ENCODE measurements around the gene ATP2B1.

The ATP2B1 gene

DNA sequence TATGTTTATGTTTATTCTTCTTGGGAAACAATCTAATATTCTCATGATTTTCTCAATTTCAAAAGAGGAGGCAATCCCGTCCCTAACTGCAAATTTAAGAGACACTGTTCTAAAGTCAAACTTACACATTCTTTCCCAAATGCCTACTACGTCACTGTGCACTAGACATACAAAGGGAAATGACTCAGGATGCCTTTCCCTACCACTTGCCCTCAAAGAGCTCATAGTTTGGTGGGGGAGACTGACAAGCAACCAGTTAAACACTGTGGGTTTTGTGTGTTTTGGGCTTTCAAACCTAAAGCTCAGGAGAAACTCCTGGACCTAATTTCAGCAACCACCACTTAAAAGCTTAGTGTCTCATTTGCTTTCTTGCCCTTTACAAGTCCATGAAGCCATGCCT is 58.4 kb downstream of the ATP2B1 start:
- no peak overlapping the region for H3K4me3 ChIP-seq (ENCODE audit: low read length)
- no peaks in the 10 kb centered on the region for H3K9me3 ChIP-seq (ENCODE audit: control insufficient read depth, insufficient read depth, low read length)
- no peaks in the 10 kb centered on the region for H3K9me2 ChIP-seq (replicated peaks; ENCODE audit: control insufficient read depth, low read length)
- peaks cover 4% of the 10 kb centered on the region; the same call in 1 of the 2 replicates for H4K20me1 ChIP-seq (ENCODE audit: control insufficient read depth, insufficient read depth, low read depth, low read length)
- H3F3A ChIP-seq (ENCODE audit: control insufficient read depth, insufficient read depth) = no peaks in the 10 kb centered on the region
- H3K79me2 ChIP-seq (ENCODE audit: control insufficient read depth, low read length) = peaks cover 95% of the 10 kb centered on the region
- TF ChIP-seq, protein P1, sequence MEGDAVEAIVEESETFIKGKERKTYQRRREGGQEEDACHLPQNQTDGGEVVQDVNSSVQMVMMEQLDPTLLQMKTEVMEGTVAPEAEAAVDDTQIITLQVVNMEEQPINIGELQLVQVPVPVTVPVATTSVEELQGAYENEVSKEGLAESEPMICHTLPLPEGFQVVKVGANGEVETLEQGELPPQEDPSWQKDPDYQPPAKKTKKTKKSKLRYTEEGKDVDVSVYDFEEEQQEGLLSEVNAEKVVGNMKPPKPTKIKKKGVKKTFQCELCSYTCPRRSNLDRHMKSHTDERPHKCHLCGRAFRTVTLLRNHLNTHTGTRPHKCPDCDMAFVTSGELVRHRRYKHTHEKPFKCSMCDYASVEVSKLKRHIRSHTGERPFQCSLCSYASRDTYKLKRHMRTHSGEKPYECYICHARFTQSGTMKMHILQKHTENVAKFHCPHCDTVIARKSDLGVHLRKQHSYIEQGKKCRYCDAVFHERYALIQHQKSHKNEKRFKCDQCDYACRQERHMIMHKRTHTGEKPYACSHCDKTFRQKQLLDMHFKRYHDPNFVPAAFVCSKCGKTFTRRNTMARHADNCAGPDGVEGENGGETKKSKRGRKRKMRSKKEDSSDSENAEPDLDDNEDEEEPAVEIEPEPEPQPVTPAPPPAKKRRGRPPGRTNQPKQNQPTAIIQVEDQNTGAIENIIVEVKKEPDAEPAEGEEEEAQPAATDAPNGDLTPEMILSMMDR (IDR thresholded peaks at IDR 0.05; ENCODE audit: low read depth, low read length, poor library complexity, severe bottlenecking) = no peak
- TF ChIP-seq EZH2phosphoT487 (IDR thresholded peaks at IDR 0.05; ENCODE audit: borderline replicate concordance, low read length) = no peak
- H3K4me2 ChIP-seq (ENCODE audit: low read length) = no peak overlapping the region
- no peak overlapping the region for H3K27ac ChIP-seq (ENCODE audit: low read depth, low read length)
- peaks cover 77% of the 10 kb centered on the region for H3K36me3 ChIP-seq (ENCODE audit: control insufficient read depth, low read length)
- no peaks in the 10 kb centered on the region for H3K4me1 ChIP-seq (ENCODE audit: control insufficient read depth, low read length)
- H3K27me3 ChIP-seq (ENCODE audit: control insufficient read depth, low read length) = no peaks in the 10 kb centered on the region

DNA sequence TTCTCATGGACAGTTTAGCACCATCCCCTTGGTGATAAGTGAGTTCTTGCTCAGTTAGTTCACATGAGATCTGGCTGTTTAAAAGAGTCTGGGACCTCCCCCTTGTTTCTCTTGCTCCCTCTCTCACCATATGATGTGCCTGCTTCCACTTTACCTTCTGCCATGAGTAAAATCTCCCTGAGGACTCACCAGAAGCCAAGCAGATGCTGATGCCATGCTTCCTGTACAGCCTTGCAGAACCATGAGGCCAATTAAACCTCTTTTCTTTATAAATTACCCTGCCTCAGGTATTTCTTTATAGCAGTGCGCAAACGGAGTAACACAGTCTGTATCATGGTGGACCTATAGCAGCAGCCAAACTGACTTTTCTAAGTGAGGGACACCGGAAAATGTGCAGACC is 58.8 kb downstream of the ATP2B1 start:
- H3K36me3 ChIP-seq (ENCODE audit: control insufficient read depth, low read length) = peaks cover 75% of the 10 kb centered on the region
- peaks cover 95% of the 10 kb centered on the region for H3K79me2 ChIP-seq (ENCODE audit: control insufficient read depth, low read length)

DNA sequence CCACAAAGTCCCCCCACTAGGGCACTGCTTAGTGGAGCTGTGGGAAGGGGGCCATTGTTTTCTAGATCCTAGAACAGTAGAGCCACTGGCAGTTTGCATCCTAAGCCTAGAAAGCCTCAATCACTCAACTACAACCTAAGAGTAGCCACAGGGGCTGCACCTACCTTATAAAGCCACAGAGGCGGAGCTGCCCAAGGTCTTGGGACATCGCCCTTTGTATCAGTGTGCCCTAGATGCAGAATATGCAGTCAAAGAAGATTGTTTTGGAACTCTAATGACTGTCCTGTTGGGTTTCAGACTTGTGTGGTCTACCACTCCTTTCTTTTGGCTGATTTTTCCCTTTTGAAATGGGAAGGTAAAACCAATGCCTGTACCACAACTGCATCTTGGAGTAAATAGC is 59.5 kb downstream of the ATP2B1 start:
- TF ChIP-seq EZH2phosphoT487 (IDR thresholded peaks at IDR 0.05; ENCODE audit: borderline replicate concordance, low read length) = no peak
- TF ChIP-seq, protein P1 (IDR thresholded peaks at IDR 0.05; ENCODE audit: low read depth, low read length, poor library complexity, severe bottlenecking) = no peak
- Histone ChIP-seq H3K9me2 (replicated peaks; ENCODE audit: control insufficient read depth, low read length) (no peaks in the 10 kb centered on the region), H3K4me2 (ENCODE audit: low read length) (no peak overlapping the region), H3K36me3 (ENCODE audit: control insufficient read depth, low read length) (peaks cover 77% of the 10 kb centered on the region), H3K9me3 (ENCODE audit: control insufficient read depth, insufficient read depth, low read length) (no peaks in the 10 kb centered on the region), H3F3A (ENCODE audit: control insufficient read depth, insufficient read depth) (no peaks in the 10 kb centered on the region), H4K20me1 (ENCODE audit: control insufficient read depth, insufficient read depth, low read depth, low read length) (peaks cover 4% of the 10 kb centered on the region; the same call in 1 of the 2 replicates), H3K4me3 (ENCODE audit: low read length) (no peak overlapping the region), H3K79me2 (ENCODE audit: control insufficient read depth, low read length) (peaks cover 97% of the 10 kb centered on the region), H3K27me3 (ENCODE audit: control insufficient read depth, low read length) (no peaks in the 10 kb centered on the region), H3K27ac (ENCODE audit: low read depth, low read length) (no peak overlapping the region), H3K4me1 (ENCODE audit: control insufficient read depth, low read length) (no peaks in the 10 kb centered on the region)

More for the DNA sequence above, 58.8 kb downstream of the ATP2B1 start:
- H3K9me2 ChIP-seq (replicated peaks; ENCODE audit: control insufficient read depth, low read length) = no peaks in the 10 kb centered on the region
- H3K9me3 ChIP-seq (ENCODE audit: control insufficient read depth, insufficient read depth, low read length) = no peaks in the 10 kb centered on the region
- no peaks in the 10 kb centered on the region for H3K4me1 ChIP-seq (ENCODE audit: control insufficient read depth, low read length)
- TF ChIP-seq, protein P1 (IDR thresholded peaks at IDR 0.05; ENCODE audit: low read depth, low read length, poor library complexity, severe bottlenecking) = no peak
- no peak for TF ChIP-seq EZH2phosphoT487 (IDR thresholded peaks at IDR 0.05; ENCODE audit: borderline replicate concordance, low read length)
- H3K27ac ChIP-seq (ENCODE audit: low read depth, low read length) = no peak overlapping the region
- H3F3A ChIP-seq (ENCODE audit: control insufficient read depth, insufficient read depth) = no peaks in the 10 kb centered on the region
- H3K4me3 ChIP-seq (ENCODE audit: low read length) = no peak overlapping the region
- H3K27me3 ChIP-seq (ENCODE audit: control insufficient read depth, low read length) = no peaks in the 10 kb centered on the region
- peaks cover 4% of the 10 kb centered on the region; the same call in 1 of the 2 replicates for H4K20me1 ChIP-seq (ENCODE audit: control insufficient read depth, insufficient read depth, low read depth, low read length)
- H3K4me2 ChIP-seq (ENCODE audit: low read length) = no peak overlapping the region
